SK-N-SH (cell line): Measurements from ENCODE around the gene BBX.

Experiments used
- CHD2 ChIP-seq: fragments of 150-350 bp; IDR thresholded peaks from 2 replicates; pipeline ENCODE4 v1.6.1; 2018; ENCODE audit warnings: low read length; ENCODE audit not compliant: partially characterized antibody
- CTCF ChIP-seq: fragments of 200-600 bp; sonication (generic); IDR thresholded peaks from 2 replicates; pipeline ENCODE4 v1.6.1; 2017; ENCODE audit warnings: antibody characterized with exemption, mild to moderate bottlenecking, moderate library complexity
- EP300 ChIP-seq, 2 experiments: IDR thresholded peaks; 2 replicates each; pipeline versions ENCODE4 v1.4.0 to v1.6.1; 2012; ENCODE audit warnings: borderline replicate concordance in 1 of 2, low read depth in 1 of 2, low read length in 1 of 2
- EZH2phosphoT487 ChIP-seq: fragments of 200-600 bp; sonication (generic); IDR thresholded peaks from 2 replicates; pipeline ENCODE4 v1.6.1; 2017; ENCODE audit warnings: low read depth, mixed run types, mild to moderate bottlenecking, antibody characterized with exemption, moderate library complexity, borderline replicate concordance
- FOSL2 ChIP-seq: IDR thresholded peaks from 2 replicates; pipeline ENCODE4 v1.4.0; 2012; ENCODE audit warnings: low read depth, mild to moderate bottlenecking, moderate library complexity, borderline replicate concordance
- GATA2 ChIP-seq: sonication (generic); formaldehyde crosslinking; IDR thresholded peaks from 2 replicates; pipeline ENCODE4 v1.5.0; 2020; ENCODE audit warnings: mild to moderate bottlenecking, missing genetic modification reagents
- JUND ChIP-seq: IDR thresholded peaks from 2 replicates; pipeline ENCODE4 v1.4.0; 2012
- MXI1 ChIP-seq: IDR thresholded peaks from 2 replicates; pipeline ENCODE4 v1.6.1; 2012; ENCODE audit warnings: mild to moderate bottlenecking, low read depth, low read length, improper control_type of control experiment
- RAD21 ChIP-seq: IDR thresholded peaks from 2 replicates; pipeline ENCODE4 v1.6.1; 2012; ENCODE audit warnings: mild to moderate bottlenecking, low read length
- RFX5 ChIP-seq: IDR thresholded peaks from 2 replicates; pipeline ENCODE4 v1.6.1; 2012; ENCODE audit warnings: mild to moderate bottlenecking, improper control_type of control experiment, low read length
- TAF1 ChIP-seq: IDR thresholded peaks from 2 replicates; pipeline ENCODE4 v1.6.1; 2012; ENCODE audit warnings: low read depth, mild to moderate bottlenecking, low read length, moderate library complexity, borderline replicate concordance
- TCF12 ChIP-seq: IDR thresholded peaks from 2 replicates; pipeline ENCODE4 v1.4.0; 2012
- YY1 ChIP-seq: IDR thresholded peaks from 2 replicates; pipeline ENCODE4 v1.4.0; 2012; ENCODE audit warnings: low read depth, mild to moderate bottlenecking
- TF ChIP-seq, protein P1 (sequence below): IDR thresholded peaks from 2 replicates; pipeline ENCODE4 v1.4.0; 2012; ENCODE audit warnings: low read depth

- TF ChIP-seq RAD21 (no peak), CHD2 (no peak), JUND (peak; percentile 44), CTCF (no peak), TCF12 (peak; percentile 42; the same call in 1 of the 2 replicates), RFX5 (no peak), EZH2phosphoT487 (no peak), TAF1 (no peak), GATA2 (CRISPR knock-in tag) (no peak), YY1 (no peak), FOSL2 (peak; percentile 59; the same call in 1 of the 2 replicates), MXI1 (no peak), EP300 (IDR thresholded peaks at IDR 0.05; ENCODE audit: borderline replicate concordance in 1 of 2, low read depth in 1 of 2, low read length in 1 of 2) (no peak)
- TF ChIP-seq, protein P1, sequence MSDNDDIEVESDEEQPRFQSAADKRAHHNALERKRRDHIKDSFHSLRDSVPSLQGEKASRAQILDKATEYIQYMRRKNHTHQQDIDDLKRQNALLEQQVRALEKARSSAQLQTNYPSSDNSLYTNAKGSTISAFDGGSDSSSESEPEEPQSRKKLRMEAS, result no peak
Measured at GRCh38 chr3:107644631-107645030, 121.9 kb downstream of the BBX start.
